ENCODE data around the gene C20orf202. TPM values are rescaled to one million over a fixed set of nuclear protein-coding genes. Genes with fewer than 3 reads are reported as not detected.

The C20orf202 gene
- polyA plus RNA-seq, 3 donors = 0.12 TPM; not detected in 2

DNA sequence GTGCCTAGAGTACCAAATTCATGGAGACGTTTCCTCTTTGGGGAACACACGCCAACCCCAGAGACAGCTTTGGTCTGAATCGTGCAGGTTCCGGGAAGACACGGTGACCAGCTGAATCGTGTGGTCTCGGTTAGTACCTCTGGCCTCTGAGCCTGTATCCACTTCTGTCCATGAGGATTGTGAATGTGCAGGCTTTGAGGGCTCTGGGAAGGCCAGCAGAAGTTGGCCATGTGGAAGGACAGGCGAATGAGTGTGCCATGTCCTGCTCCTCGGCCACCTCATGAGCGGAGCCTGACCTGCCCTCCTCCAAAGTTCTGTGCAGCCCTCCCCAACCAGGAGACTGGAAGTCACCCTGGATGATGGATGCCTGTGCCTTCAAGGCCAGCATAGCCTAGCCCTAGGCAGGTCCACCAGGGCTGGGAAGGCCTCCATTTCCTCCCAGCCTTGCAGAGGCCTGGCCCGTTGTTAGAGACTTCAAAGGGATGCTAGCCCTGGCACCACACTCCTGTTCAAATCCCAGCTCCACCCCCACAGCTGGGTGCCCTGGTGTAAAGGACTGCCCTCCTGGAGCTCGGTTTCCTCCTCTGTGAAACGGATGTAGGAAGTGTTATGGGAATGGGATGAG lies 16.8 kb upstream of the C20orf202 start:
- H3K9ac ChIP-seq (ENCODE audit: insufficient read depth, low read length, poor library complexity, severe bottlenecking) = no peak overlapping the region
- H3K27ac Mint-ChIP-seq = no peak overlapping the region
- peaks cover 0 to 10% of the 10 kb centered on the region in 2 donors for H3K36me3 Mint-ChIP-seq
- H4K20me1 ChIP-seq (ENCODE audit: insufficient read depth, low read length) = no peaks in the 10 kb centered on the region
- no peaks in the 10 kb centered on the region for H3K36me3 ChIP-seq (replicated peaks in 1 of 2; ENCODE audit: control insufficient read depth in 1 of 2, insufficient read depth in 2 of 2, low read length in 2 of 2)
- peaks cover 23% of the 10 kb centered on the region for H3K4me1 Mint-ChIP-seq
- H3K79me2 ChIP-seq (ENCODE audit: insufficient read depth, low read length) = no peaks in the 10 kb centered on the region
- H3K27me3 ChIP-seq (ENCODE audit: control insufficient read depth in 2 of 2, insufficient read depth in 2 of 2, low read length in 2 of 2) = peaks cover 25 to 37% of the 10 kb centered on the region in 2 donors
- H3K4me3 Mint-ChIP-seq = peak overlapping the region in 1 of 2 donors; percentile 86
- DNase-seq = no peak
- H3K4me1 ChIP-seq (ENCODE audit: control insufficient read depth in 1 of 2, insufficient read depth in 2 of 2, low read length in 2 of 2) = peaks cover 7 to 14% of the 10 kb centered on the region in 2 donors
- no peak overlapping the region for H3K4me2 ChIP-seq (replicated peaks; ENCODE audit: extremely low read depth, low read length, poor library complexity, severe bottlenecking)
- peaks cover 32 to 36% (median 36%) of the 10 kb centered on the region in 3 donors for H3K27me3 Mint-ChIP-seq (ENCODE audit: low read depth in 3 of 3)
- TF ChIP-seq, protein P1, sequence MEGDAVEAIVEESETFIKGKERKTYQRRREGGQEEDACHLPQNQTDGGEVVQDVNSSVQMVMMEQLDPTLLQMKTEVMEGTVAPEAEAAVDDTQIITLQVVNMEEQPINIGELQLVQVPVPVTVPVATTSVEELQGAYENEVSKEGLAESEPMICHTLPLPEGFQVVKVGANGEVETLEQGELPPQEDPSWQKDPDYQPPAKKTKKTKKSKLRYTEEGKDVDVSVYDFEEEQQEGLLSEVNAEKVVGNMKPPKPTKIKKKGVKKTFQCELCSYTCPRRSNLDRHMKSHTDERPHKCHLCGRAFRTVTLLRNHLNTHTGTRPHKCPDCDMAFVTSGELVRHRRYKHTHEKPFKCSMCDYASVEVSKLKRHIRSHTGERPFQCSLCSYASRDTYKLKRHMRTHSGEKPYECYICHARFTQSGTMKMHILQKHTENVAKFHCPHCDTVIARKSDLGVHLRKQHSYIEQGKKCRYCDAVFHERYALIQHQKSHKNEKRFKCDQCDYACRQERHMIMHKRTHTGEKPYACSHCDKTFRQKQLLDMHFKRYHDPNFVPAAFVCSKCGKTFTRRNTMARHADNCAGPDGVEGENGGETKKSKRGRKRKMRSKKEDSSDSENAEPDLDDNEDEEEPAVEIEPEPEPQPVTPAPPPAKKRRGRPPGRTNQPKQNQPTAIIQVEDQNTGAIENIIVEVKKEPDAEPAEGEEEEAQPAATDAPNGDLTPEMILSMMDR (IDR thresholded peaks at IDR 0.05) = no peak
- H2AFZ ChIP-seq (ENCODE audit: insufficient read depth, low read depth, low read length, poor library complexity, severe bottlenecking) = no peak overlapping the region
- intact Hi-C loops (cut with micrococcal nuclease) = no loop called here
- WGBS (ENCODE audit: insufficient coverage) = 88% methylated on average over 9 of the region's 13 CpGs
- peaks cover 4 to 13% (median 5%) of the 10 kb centered on the region in 7 donors for H3K9me3 Mint-ChIP-seq
- no peak overlapping the region for H3K27ac ChIP-seq (ENCODE audit: low read depth in 1 of 2, low read length in 2 of 2)
- H3K9me3 ChIP-seq (replicated peaks in 1 of 2; ENCODE audit: control insufficient read depth in 1 of 2, insufficient read depth in 1 of 2, low read length in 2 of 2) = no peaks in the 10 kb centered on the region
- no peak overlapping the region for H3K4me3 ChIP-seq (replicated peaks in 1 of 3; ENCODE audit: low read depth in 2 of 3, low read length in 3 of 3)

GRCh38 chr20:1187605-1188171 lies 15.6 kb upstream of the C20orf202 start:
- TF ChIP-seq, protein P1 (IDR thresholded peaks at IDR 0.05) = no peak
- Histone ChIP-seq H3K4me3 (replicated peaks in 1 of 3; ENCODE audit: low read depth in 2 of 3, low read length in 3 of 3) (no peak overlapping the region), H2AFZ (ENCODE audit: insufficient read depth, low read depth, low read length, poor library complexity, severe bottlenecking) (no peak overlapping the region), H3K9me3 (replicated peaks in 1 of 2; ENCODE audit: control insufficient read depth in 1 of 2, insufficient read depth in 1 of 2, low read length in 2 of 2) (no peaks in the 10 kb centered on the region), H3K36me3 (replicated peaks in 1 of 2; ENCODE audit: control insufficient read depth in 1 of 2, insufficient read depth in 2 of 2, low read length in 2 of 2) (no peaks in the 10 kb centered on the region), H3K27ac (ENCODE audit: low read depth in 1 of 2, low read length in 2 of 2) (no peak overlapping the region), H3K9ac (ENCODE audit: insufficient read depth, low read length, poor library complexity, severe bottlenecking) (no peak overlapping the region), H3K4me2 (replicated peaks; ENCODE audit: extremely low read depth, low read length, poor library complexity, severe bottlenecking) (no peak overlapping the region), H3K79me2 (ENCODE audit: insufficient read depth, low read length) (no peaks in the 10 kb centered on the region), H4K20me1 (ENCODE audit: insufficient read depth, low read length) (no peaks in the 10 kb centered on the region), H3K4me1 (ENCODE audit: control insufficient read depth in 1 of 2, insufficient read depth in 2 of 2, low read length in 2 of 2) (peaks cover 0 to 7% of the 10 kb centered on the region in 2 donors), H3K27me3 (ENCODE audit: control insufficient read depth in 2 of 2, insufficient read depth in 2 of 2, low read length in 2 of 2) (peaks cover 25 to 37% of the 10 kb centered on the region in 2 donors)
- intact Hi-C loops (cut with micrococcal nuclease) = no loop called here
- WGBS (ENCODE audit: insufficient coverage) = 58% methylated on average over 4 of the region's 4 CpGs
- peaks cover 15% of the 10 kb centered on the region for H3K4me1 Mint-ChIP-seq
- peaks cover 4 to 13% (median 5%) of the 10 kb centered on the region in 7 donors for H3K9me3 Mint-ChIP-seq
- peaks cover 30 to 39% (median 30%) of the 10 kb centered on the region in 3 donors for H3K27me3 Mint-ChIP-seq (ENCODE audit: low read depth in 3 of 3)
- DNase-seq = no peak
- H3K36me3 Mint-ChIP-seq = peaks cover 0 to 10% of the 10 kb centered on the region in 2 donors
- H3K27ac Mint-ChIP-seq = no peak overlapping the region
- no peak overlapping the region for H3K4me3 Mint-ChIP-seq
